ENCODE data around the gene FBXO31.

- no peak for TF ChIP-seq ZNF514 (tag by site-specific recombination; IDR thresholded peaks at IDR 0.05)
- TF ChIP-seq, protein P1, sequence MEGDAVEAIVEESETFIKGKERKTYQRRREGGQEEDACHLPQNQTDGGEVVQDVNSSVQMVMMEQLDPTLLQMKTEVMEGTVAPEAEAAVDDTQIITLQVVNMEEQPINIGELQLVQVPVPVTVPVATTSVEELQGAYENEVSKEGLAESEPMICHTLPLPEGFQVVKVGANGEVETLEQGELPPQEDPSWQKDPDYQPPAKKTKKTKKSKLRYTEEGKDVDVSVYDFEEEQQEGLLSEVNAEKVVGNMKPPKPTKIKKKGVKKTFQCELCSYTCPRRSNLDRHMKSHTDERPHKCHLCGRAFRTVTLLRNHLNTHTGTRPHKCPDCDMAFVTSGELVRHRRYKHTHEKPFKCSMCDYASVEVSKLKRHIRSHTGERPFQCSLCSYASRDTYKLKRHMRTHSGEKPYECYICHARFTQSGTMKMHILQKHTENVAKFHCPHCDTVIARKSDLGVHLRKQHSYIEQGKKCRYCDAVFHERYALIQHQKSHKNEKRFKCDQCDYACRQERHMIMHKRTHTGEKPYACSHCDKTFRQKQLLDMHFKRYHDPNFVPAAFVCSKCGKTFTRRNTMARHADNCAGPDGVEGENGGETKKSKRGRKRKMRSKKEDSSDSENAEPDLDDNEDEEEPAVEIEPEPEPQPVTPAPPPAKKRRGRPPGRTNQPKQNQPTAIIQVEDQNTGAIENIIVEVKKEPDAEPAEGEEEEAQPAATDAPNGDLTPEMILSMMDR (tag by site-specific recombination; IDR thresholded peaks at IDR 0.05) = no peak
- TF ChIP-seq ZNF776 (tag by site-specific recombination; IDR thresholded peaks at IDR 0.05; ENCODE audit: borderline replicate concordance) = no peak
- no peak for TF ChIP-seq ZNF558 (tag by site-specific recombination; IDR thresholded peaks at IDR 0.05)
These were observed 88.3 kb downstream of the FBXO31 start for GRCh38 chr16:87295259-87295658.

All from HEK293 (cell line).